Astrocyte of the spinal cord (primary cell): ENCODE measurements around the gene ZNRF2.

Source experiments
- DNase-seq: peaks from one replicate; pipeline ENCODE4 v3.0.0; 2011; ENCODE audit warnings: low read depth, low spot score
- H3K4me3 ChIP-seq: 2 replicates; pipeline ENCODE4 v1.5.1; 2011; ENCODE audit warnings: low read depth, mild to moderate bottlenecking, low read length, moderate library complexity
- CTCF ChIP-seq: IDR thresholded peaks from 2 replicates; pipeline ENCODE4 v1.5.1; 2012; ENCODE audit warnings: low read depth, mild to moderate bottlenecking, low read length, inconsistent platforms
- in situ Hi-C: cut with HindIII; loops from 2 replicates; pipeline ENCODE4 v1.10.0; 2017; ENCODE audit warnings: low sequenced_read_pairs

ZNRF2 gene

DNA sequence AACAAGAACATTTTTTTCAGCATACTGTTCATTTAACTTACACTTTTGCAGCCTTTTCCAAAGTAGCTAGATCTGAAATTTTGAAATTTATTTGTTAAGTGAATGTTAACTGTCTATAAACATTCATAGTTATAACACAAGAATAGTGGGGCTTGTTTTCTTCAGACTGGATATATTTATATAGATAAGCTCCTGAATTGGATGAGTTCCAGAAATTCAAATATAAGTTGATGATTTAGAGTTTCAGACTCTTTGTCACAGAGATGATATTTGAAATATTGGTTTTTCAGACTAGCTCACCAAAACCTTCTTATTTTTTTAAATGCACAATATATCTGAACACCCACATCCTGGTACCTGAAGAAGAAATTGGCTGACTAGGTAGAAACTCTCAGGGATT lies 44.0 kb downstream of the ZNRF2 start:
- no peak for TF ChIP-seq CTCF
- in situ Hi-C loops, result no loop called here
- H3K4me3 ChIP-seq, result no peak overlapping the region
- no peak for DNase-seq

DNA sequence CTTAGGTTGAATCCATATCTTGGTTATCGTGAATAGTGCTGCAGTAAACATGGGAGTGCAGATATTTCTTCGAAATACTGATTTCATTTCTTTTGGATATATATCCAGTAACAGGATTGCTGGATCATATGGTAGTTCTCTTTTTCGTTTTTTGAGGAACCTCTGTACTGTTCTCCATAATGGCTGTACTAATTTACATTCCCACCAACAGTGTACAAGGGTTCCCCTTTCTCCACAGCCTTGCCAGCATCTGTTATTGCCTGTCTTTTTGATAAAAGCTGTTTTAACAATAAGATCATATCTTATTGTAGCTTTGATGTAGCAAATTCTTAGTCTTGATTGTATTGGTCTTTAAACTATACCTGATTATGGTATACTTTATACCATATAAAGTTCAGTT lies 45.3 kb downstream of the ZNRF2 start:
- no peak for TF ChIP-seq CTCF
- H3K4me3 ChIP-seq, result no peak overlapping the region
- in situ Hi-C loops, result no loop called here
- no peak for DNase-seq

- TF ChIP-seq CTCF, result no peak
- DNase-seq, result no peak
- in situ Hi-C loops, result no loop called here
- no peak overlapping the region for H3K4me3 ChIP-seq
These were observed 46.0 kb downstream of the ZNRF2 start for GRCh38 chr7:30330134-30331111.

GRCh38 chr7:30331338-30331737 lies 46.9 kb downstream of the ZNRF2 start:
- H3K4me3 ChIP-seq, result no peak overlapping the region
- in situ Hi-C loops, result no loop called here
- DNase-seq, result no peak
- no peak for TF ChIP-seq CTCF

- no peak overlapping the region for H3K4me3 ChIP-seq
- TF ChIP-seq CTCF, result no peak
- no peak for DNase-seq
- in situ Hi-C loops, result no loop called here
These were observed 48.2 kb downstream of the ZNRF2 start for GRCh38 chr7:30332549-30332948.

DNA sequence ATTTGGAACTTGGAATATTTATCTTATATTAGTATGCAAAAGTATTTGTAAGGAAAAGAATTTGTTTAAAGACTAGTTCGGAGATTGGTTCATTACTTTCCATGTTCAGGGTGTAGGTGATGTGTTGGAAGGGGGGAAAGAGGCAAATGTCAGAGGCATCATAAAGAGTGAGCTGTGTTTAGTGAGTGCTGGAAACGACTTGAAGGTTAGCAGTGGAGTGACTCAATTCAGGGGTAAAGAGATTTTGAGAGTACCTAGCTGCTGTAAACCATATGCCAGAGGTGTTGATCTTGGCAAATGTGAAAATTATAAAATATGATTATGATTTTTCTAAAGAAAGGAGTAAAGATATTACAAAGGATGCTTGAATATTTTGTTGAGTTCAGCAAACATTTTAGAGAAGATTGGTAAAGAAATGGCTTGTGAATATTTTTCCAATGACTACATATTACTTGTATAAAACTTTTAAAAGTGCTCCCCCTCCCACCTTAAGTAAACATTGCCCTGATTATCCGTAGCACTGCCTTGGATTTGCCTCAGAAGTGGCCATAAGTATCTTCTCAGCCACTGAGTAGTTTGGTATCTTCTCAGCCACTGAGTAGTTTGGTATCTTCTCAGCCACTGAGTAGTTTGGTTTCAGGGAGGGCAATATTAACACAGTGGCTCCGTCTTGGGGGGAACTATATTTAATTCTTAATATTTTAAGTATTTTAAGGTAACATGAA lies 51.5 kb downstream of the ZNRF2 start:
- no peak for TF ChIP-seq CTCF
- H3K4me3 ChIP-seq, result no peak overlapping the region
- DNase-seq, result no peak
- in situ Hi-C loops, result no loop called here
